22Rv1 (cell line): ENCODE measurements around the gene TMEM17.

Experiments used
- ZFX ChIP-seq: fragments of 450-650 bp; IDR thresholded peaks from 2 replicates; pipeline ENCODE4 v1.6.1; 2017; ENCODE audit warnings: antibody characterized with exemption, borderline replicate concordance
- TF ChIP-seq, protein P1 (sequence below): fragments of 450-650 bp; IDR thresholded peaks from 2 replicates; pipeline ENCODE4 v1.5.1; 2017; ENCODE audit warnings: mild to moderate bottlenecking

- TF ChIP-seq, protein P1, sequence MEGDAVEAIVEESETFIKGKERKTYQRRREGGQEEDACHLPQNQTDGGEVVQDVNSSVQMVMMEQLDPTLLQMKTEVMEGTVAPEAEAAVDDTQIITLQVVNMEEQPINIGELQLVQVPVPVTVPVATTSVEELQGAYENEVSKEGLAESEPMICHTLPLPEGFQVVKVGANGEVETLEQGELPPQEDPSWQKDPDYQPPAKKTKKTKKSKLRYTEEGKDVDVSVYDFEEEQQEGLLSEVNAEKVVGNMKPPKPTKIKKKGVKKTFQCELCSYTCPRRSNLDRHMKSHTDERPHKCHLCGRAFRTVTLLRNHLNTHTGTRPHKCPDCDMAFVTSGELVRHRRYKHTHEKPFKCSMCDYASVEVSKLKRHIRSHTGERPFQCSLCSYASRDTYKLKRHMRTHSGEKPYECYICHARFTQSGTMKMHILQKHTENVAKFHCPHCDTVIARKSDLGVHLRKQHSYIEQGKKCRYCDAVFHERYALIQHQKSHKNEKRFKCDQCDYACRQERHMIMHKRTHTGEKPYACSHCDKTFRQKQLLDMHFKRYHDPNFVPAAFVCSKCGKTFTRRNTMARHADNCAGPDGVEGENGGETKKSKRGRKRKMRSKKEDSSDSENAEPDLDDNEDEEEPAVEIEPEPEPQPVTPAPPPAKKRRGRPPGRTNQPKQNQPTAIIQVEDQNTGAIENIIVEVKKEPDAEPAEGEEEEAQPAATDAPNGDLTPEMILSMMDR = no peak
- no peak for TF ChIP-seq ZFX
Observed at GRCh38 chr2:62474176-62474575, 31.8 kb downstream of the TMEM17 start.
